IMR-90 (cell line): Measurements from ENCODE around the gene ADARB2. TPM values are rescaled to one million over a fixed set of nuclear protein-coding genes. Genes with fewer than 3 reads are reported as not detected.

Source experiments
- ATAC-seq: fragments of 200-7000 bp; cut with Tn5 transposase; 2 replicates; pipeline ENCODE4 v1.9.1; 2020; ENCODE audit warnings: low read depth, mild to moderate bottlenecking, moderate library complexity
- BruUV-seq: library from RNA; stranded (reverse); fragments of 400-500 nt; replicated peaks from 2 replicates; lab custom pipeline; 2021; lab: Mats Ljungman, UMichigan
- CTCF ChIA-PET: fragments of 300-600 bp; formaldehyde crosslinking; extraction: SDS; loops from one replicate; lab custom pipeline; 2021; ENCODE audit warnings: antibody characterized with exemption; lab: Yijun Ruan, JAX
- POLR2A ChIA-PET: fragments of 300-600 bp; sonication (Branson Sonifier 250); formaldehyde crosslinking; loops from one replicate; lab custom pipeline; 2022; ENCODE audit warnings: antibody characterized with exemption; ENCODE audit not compliant: unreplicated experiment; lab: Charles Lee
- DNase-seq: peaks from one replicate; pipeline ENCODE4 v3.0.0; 2013
- H2AFZ ChIP-seq: replicated peaks from 2 replicates; pipeline ENCODE3; 2013; ENCODE audit warnings: low read length, mild to moderate bottlenecking; ENCODE audit not compliant: poor library complexity
- H2AK5ac ChIP-seq: 2 replicates; pipeline ENCODE4 v1.6.1; 2013; ENCODE audit warnings: low read depth, low read length, inconsistent platforms
- H2AK9ac ChIP-seq: replicated peaks from 2 replicates; pipeline ENCODE3; 2013; ENCODE audit warnings: mild to moderate bottlenecking, low read depth, low read length, moderate library complexity; ENCODE audit not compliant: poor library complexity
- H2BK120ac ChIP-seq: 2 replicates; pipeline ENCODE4 v1.6.1; 2013; ENCODE audit warnings: low read depth, low read length, inconsistent platforms
- H2BK15ac ChIP-seq: 3 replicates; pipeline ENCODE4 v1.6.1; 2013; ENCODE audit warnings: low read depth, low read length, inconsistent platforms
- H2BK20ac ChIP-seq: 2 replicates; pipeline ENCODE4 v1.6.1; 2013; ENCODE audit warnings: low read depth, mild to moderate bottlenecking, inconsistent platforms, low read length, moderate library complexity
- H2BK5ac ChIP-seq: 2 replicates; pipeline ENCODE4 v1.6.1; 2013; ENCODE audit warnings: mild to moderate bottlenecking, low read depth, low read length, inconsistent platforms; ENCODE audit not compliant: poor library complexity, severe bottlenecking
- H3K14ac ChIP-seq: replicated peaks from 2 replicates; pipeline ENCODE4 v1.6.1; 2013; ENCODE audit warnings: low read depth, low read length, inconsistent platforms
- H3K18ac ChIP-seq: 2 replicates; pipeline ENCODE4 v1.6.1; 2013; ENCODE audit warnings: low read depth, low read length, control low read depth
- H3K23ac ChIP-seq: 2 replicates; pipeline ENCODE4 v1.6.1; 2013; ENCODE audit warnings: low read depth, low read length, inconsistent platforms
- H3K27ac ChIP-seq: 2 replicates; pipeline ENCODE4 v1.5.1; 2013; ENCODE audit warnings: mild to moderate bottlenecking, control low read depth, low read length; ENCODE audit not compliant: insufficient read depth
- H3K27me3 ChIP-seq: 2 replicates; pipeline ENCODE4 v1.6.1; 2013; ENCODE audit warnings: low read length; ENCODE audit not compliant: control insufficient read depth, insufficient read depth
- H3K36me3 ChIP-seq: 2 replicates; pipeline ENCODE4 v1.6.1; 2013; ENCODE audit warnings: low read length, mixed read lengths; ENCODE audit not compliant: control insufficient read depth, insufficient read depth
- H3K4ac ChIP-seq: 2 replicates; pipeline ENCODE4 v1.6.1; 2013; ENCODE audit warnings: low read depth, low read length, inconsistent platforms
- H3K4me1 ChIP-seq: 2 replicates; pipeline ENCODE4 v1.6.1; 2013; ENCODE audit warnings: low read length, mixed read lengths; ENCODE audit not compliant: control insufficient read depth, insufficient read depth
- H3K4me2 ChIP-seq: 2 replicates; pipeline ENCODE4 v1.6.1; 2013; ENCODE audit warnings: low read depth, mild to moderate bottlenecking, control low read depth, low read length, moderate library complexity
- H3K4me3 ChIP-seq: 2 replicates; pipeline ENCODE4 v1.5.1; 2013; ENCODE audit warnings: low read depth, mild to moderate bottlenecking, control low read depth, low read length, moderate library complexity; ENCODE audit not compliant: insufficient read depth
- H3K56ac ChIP-seq: 2 replicates; pipeline ENCODE4 v1.6.1; 2013; ENCODE audit warnings: low read length, inconsistent platforms; ENCODE audit not compliant: insufficient read depth; ENCODE audit errors: extremely low read depth
- H3K79me1 ChIP-seq, 2 experiments: 2 replicates each; pipeline ENCODE4 v1.6.1; 2013; ENCODE audit warnings: low read length in 2 of 2, inconsistent platforms in 1 of 2, low read depth in 1 of 2
- H3K9ac ChIP-seq: 2 replicates; pipeline ENCODE4 v1.6.1; 2013; ENCODE audit warnings: low read depth, low read length, control low read depth
- H3K9me1 ChIP-seq: 2 replicates; pipeline ENCODE4 v1.6.1; 2013; ENCODE audit warnings: low read length, inconsistent platforms; ENCODE audit not compliant: insufficient read depth
- H3K9me3 ChIP-seq: 2 replicates; pipeline ENCODE4 v1.6.1; 2013; ENCODE audit warnings: low read length; ENCODE audit not compliant: control insufficient read depth, insufficient read depth
- H4K20me1 ChIP-seq: 2 replicates; pipeline ENCODE4 v1.6.1; 2013; ENCODE audit warnings: low read length, inconsistent platforms; ENCODE audit not compliant: insufficient read depth
- H4K5ac ChIP-seq: 2 replicates; pipeline ENCODE4 v1.6.1; 2013; ENCODE audit warnings: mild to moderate bottlenecking, low read depth, low read length, control low read depth
- H4K8ac ChIP-seq, 2 experiments: 2 replicates each; pipeline ENCODE4 v1.6.1; 2013; ENCODE audit warnings: low read depth in 2 of 2, low read length in 2 of 2, control low read depth in 1 of 2, inconsistent platforms in 1 of 2
- H4K91ac ChIP-seq: 2 replicates; pipeline ENCODE4 v1.6.1; 2013; ENCODE audit warnings: low read depth, low read length, inconsistent platforms; ENCODE audit not compliant: insufficient read depth
- BHLHE40 ChIP-seq: fragments of 150-350 bp; IDR thresholded peaks from 2 replicates; pipeline ENCODE4 v1.6.1; 2016; ENCODE audit warnings: mild to moderate bottlenecking, low read depth, low read length
- CEBPB ChIP-seq: IDR thresholded peaks from 2 replicates; pipeline ENCODE4 v1.6.1; 2012; ENCODE audit warnings: low read depth, low read length, improper control_type of control experiment
- CHD1 ChIP-seq: IDR thresholded peaks from 2 replicates; pipeline ENCODE4 v1.6.1; 2012; ENCODE audit warnings: low read depth, low read length, improper control_type of control experiment
- FOS ChIP-seq: fragments of 150-350 bp; IDR thresholded peaks from 2 replicates; pipeline ENCODE4 v1.6.1; 2016; ENCODE audit warnings: low read depth, low read length
- MAFK ChIP-seq: IDR thresholded peaks from 2 replicates; pipeline ENCODE4 v1.6.1; 2012; ENCODE audit warnings: low read depth, low read length, improper control_type of control experiment
- MAZ ChIP-seq: IDR thresholded peaks from 2 replicates; pipeline ENCODE4 v1.6.1; 2012; ENCODE audit warnings: low read depth, mild to moderate bottlenecking, low read length, improper control_type of control experiment, moderate library complexity, borderline replicate concordance
- MXI1 ChIP-seq: IDR thresholded peaks from 2 replicates; pipeline ENCODE4 v1.6.1; 2012; ENCODE audit warnings: low read depth, mild to moderate bottlenecking, low read length, moderate library complexity, borderline replicate concordance
- NFE2L2 ChIP-seq: fragments of 150-350 bp; IDR thresholded peaks from 2 replicates; pipeline ENCODE4 v1.6.1; 2016; ENCODE audit warnings: low read depth, mild to moderate bottlenecking, low read length
- POLR2A ChIP-seq: IDR thresholded peaks from 2 replicates; pipeline ENCODE4 v1.6.1; 2012; ENCODE audit warnings: mild to moderate bottlenecking, low read depth, low read length
- RAD21 ChIP-seq: IDR thresholded peaks from 2 replicates; pipeline ENCODE4 v1.6.1; 2012; ENCODE audit warnings: low read length, improper control_type of control experiment
- RCOR1 ChIP-seq: IDR thresholded peaks from 2 replicates; pipeline ENCODE4 v1.6.1; 2012; ENCODE audit warnings: mild to moderate bottlenecking, low read length, improper control_type of control experiment; ENCODE audit not compliant: insufficient replicate concordance
- RFX5 ChIP-seq: IDR thresholded peaks from 2 replicates; pipeline ENCODE4 v1.8.0; 2012; ENCODE audit warnings: low read depth, mild to moderate bottlenecking, low read length, moderate library complexity
- SMC3 ChIP-seq: fragments of 150-350 bp; IDR thresholded peaks from 2 replicates; pipeline ENCODE4 v1.6.1; 2016; ENCODE audit warnings: low read depth, mild to moderate bottlenecking, antibody characterized with exemption, low read length, moderate library complexity
- WGBS, 2 experiments: methylation state at CpG; one replicate each; pipeline versions ENCODE4 v1.1.5 to v1.1.7; 2013; ENCODE audit warnings: missing lambda C conversion rate in 2 of 2; ENCODE audit not compliant: insufficient read length in 1 of 2; ENCODE audit errors: extremely low coverage in 2 of 2; 5-methylcytosine and 5-hydroxymethylcytosine counted together
- dilution Hi-C: fragments of 300-500 bp; cut with HindIII; formaldehyde crosslinking; loops from one replicate; pipeline ENCODE4 v1.14.3; 2018; ENCODE audit warnings: low sequenced_read_pairs; ENCODE audit not compliant: unreplicated experiment
- in situ Hi-C: fragments of 300-500 bp; cut with MboI; formaldehyde crosslinking; loops from 3 replicates; pipeline ENCODE4 v1.14.3; 2019; ENCODE audit warnings: low sequenced_read_pairs, inconsistent platforms, mixed read lengths
- intact Hi-C: fragments of 100-400 bp; cut with micrococcal nuclease; formaldehyde crosslinking; loops from 2 replicates; pipeline ENCODE4 v1.10.0; 2022
- polyA plus RNA-seq, 3 experiments: library from polyadenylated mRNA; depleted of rRNA; stranded (reverse); fragments of >200 nt; gene quantifications; 2 replicates each; pipeline ENCODE4 v1.2.3, GENCODE V29; 2012; ENCODE audit warnings: low replicate concordance in 1 of 3
- total RNA-seq: library from RNA; depleted of rRNA; stranded (reverse); fragments of >200 nt; gene quantifications from 2 replicates; pipeline ENCODE4 v1.2.3, GENCODE V29; 2012
- TF ChIP-seq, protein P1 (sequence below): conservative IDR thresholded peaks from 2 replicates; pipeline ENCODE4 v1.5.1; 2012; ENCODE audit warnings: mild to moderate bottlenecking, low read depth, low read length, improper control_type of control experiment
- TF ChIP-seq, protein P2 (sequence below): fragments of 150-350 bp; IDR thresholded peaks from 2 replicates; pipeline ENCODE4 v1.6.1; 2016; ENCODE audit warnings: low read depth, mild to moderate bottlenecking, low read length, moderate library complexity, borderline replicate concordance
- TF ChIP-seq, protein P3 (sequence below): fragments of 150-350 bp; IDR thresholded peaks from 2 replicates; pipeline ENCODE4 v1.6.1; 2017; ENCODE audit warnings: mild to moderate bottlenecking, antibody characterized with exemption, low read length, low read depth

The ADARB2 gene
- total and polyA plus RNA-seq, 2 of the 4 experiments (the other 2 are of a cell fraction): not detected

DNA sequence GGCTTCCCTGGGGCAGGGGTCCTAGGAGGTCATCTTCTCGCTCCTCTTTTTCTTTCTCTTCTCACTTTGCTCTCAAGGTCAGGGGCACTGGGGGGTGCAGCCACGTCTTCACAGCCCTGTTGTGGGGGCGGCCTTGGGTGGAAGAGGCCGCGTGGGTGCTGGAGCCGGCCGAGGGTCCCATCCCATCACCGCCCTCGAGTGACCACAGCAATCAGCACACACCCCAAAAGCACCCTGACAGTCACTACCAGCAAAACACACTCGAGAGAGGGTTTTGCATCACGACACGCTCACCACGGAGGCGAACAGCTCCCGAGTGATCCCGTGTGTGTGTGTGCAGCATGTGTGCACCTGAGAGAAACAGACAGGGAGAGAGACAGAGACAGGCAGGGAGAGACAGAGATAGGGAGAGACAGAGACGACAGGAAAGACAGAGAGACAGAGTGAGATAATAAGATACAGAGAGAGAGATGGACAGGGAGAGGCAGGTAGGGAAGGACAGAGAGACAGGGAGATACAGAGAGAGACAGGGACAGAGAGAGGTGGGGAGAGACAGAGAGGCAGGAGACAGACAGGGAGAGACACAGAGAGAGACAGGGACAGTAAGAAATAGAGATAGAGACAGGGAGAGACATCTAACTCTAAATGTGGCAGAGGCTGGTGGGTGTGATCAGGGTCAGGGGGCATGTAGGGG, 580.3 kb downstream of the ADARB2 start:
- no peak overlapping the region for H3K27ac ChIP-seq
- H3K4me3 ChIP-seq: no peak overlapping the region
- H3K23ac ChIP-seq: no peak overlapping the region
- no peak overlapping the region for H2BK20ac ChIP-seq
- no TSS peak for BruUV-seq
- no peak overlapping the region for H3K4me2 ChIP-seq
- H3K9ac ChIP-seq: no peak overlapping the region
- in situ Hi-C loops: no loop called here
- H3K9me3 ChIP-seq: no peaks in the 10 kb centered on the region; the same call in 1 of the 2 replicates
- H3K9me1 ChIP-seq: no peaks in the 10 kb centered on the region
- no peak overlapping the region for H2AK9ac ChIP-seq
- no peak for TF ChIP-seq MAFK
- no peak for TF ChIP-seq FOS
- TF ChIP-seq, protein P1, sequence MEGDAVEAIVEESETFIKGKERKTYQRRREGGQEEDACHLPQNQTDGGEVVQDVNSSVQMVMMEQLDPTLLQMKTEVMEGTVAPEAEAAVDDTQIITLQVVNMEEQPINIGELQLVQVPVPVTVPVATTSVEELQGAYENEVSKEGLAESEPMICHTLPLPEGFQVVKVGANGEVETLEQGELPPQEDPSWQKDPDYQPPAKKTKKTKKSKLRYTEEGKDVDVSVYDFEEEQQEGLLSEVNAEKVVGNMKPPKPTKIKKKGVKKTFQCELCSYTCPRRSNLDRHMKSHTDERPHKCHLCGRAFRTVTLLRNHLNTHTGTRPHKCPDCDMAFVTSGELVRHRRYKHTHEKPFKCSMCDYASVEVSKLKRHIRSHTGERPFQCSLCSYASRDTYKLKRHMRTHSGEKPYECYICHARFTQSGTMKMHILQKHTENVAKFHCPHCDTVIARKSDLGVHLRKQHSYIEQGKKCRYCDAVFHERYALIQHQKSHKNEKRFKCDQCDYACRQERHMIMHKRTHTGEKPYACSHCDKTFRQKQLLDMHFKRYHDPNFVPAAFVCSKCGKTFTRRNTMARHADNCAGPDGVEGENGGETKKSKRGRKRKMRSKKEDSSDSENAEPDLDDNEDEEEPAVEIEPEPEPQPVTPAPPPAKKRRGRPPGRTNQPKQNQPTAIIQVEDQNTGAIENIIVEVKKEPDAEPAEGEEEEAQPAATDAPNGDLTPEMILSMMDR: no peak
- no peak for TF ChIP-seq MXI1
- no peak for TF ChIP-seq RFX5
- TF ChIP-seq RCOR1: no peak
- no peak for TF ChIP-seq POLR2A
- no peak for TF ChIP-seq RAD21
- TF ChIP-seq, protein P2, sequence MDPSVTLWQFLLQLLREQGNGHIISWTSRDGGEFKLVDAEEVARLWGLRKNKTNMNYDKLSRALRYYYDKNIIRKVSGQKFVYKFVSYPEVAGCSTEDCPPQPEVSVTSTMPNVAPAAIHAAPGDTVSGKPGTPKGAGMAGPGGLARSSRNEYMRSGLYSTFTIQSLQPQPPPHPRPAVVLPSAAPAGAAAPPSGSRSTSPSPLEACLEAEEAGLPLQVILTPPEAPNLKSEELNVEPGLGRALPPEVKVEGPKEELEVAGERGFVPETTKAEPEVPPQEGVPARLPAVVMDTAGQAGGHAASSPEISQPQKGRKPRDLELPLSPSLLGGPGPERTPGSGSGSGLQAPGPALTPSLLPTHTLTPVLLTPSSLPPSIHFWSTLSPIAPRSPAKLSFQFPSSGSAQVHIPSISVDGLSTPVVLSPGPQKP: no peak
- TF ChIP-seq MAZ: no peak
- TF ChIP-seq BHLHE40: no peak
- TF ChIP-seq, protein P3, sequence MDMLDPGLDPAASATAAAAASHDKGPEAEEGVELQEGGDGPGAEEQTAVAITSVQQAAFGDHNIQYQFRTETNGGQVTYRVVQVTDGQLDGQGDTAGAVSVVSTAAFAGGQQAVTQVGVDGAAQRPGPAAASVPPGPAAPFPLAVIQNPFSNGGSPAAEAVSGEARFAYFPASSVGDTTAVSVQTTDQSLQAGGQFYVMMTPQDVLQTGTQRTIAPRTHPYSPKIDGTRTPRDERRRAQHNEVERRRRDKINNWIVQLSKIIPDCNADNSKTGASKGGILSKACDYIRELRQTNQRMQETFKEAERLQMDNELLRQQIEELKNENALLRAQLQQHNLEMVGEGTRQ: no peak
- TF ChIP-seq NFE2L2: no peak
- TF ChIP-seq CEBPB: no peak
- TF ChIP-seq SMC3: no peak
- TF ChIP-seq CHD1: no peak
- H2AFZ ChIP-seq: no peak overlapping the region
- dilution Hi-C loops: no loop called here
- ATAC-seq (no peak), DNase-seq (no peak)
- H4K5ac ChIP-seq: no peak overlapping the region
- H2AK5ac ChIP-seq: no peak overlapping the region
- no peak overlapping the region for H2BK120ac ChIP-seq
- no peaks in the 10 kb centered on the region for H3K79me1 ChIP-seq
- no peak overlapping the region for H3K14ac ChIP-seq
- H4K8ac ChIP-seq: no peak overlapping the region
- H3K56ac ChIP-seq: no peak overlapping the region
- CTCF ChIA-PET: no interaction called here
- POLR2A ChIA-PET: no interaction called here
- H3K27me3 ChIP-seq: peaks cover 5% of the 10 kb centered on the region; the same call in 1 of the 2 replicates
- no peaks in the 10 kb centered on the region for H4K20me1 ChIP-seq
- intact Hi-C loops: no loop called here
- no peak overlapping the region for H4K91ac ChIP-seq
- H3K18ac ChIP-seq: no peak overlapping the region
- no peak overlapping the region for H3K4ac ChIP-seq
- no peaks in the 10 kb centered on the region for H3K36me3 ChIP-seq
- H2BK5ac ChIP-seq: no peak overlapping the region
- H3K4me1 ChIP-seq: no peaks in the 10 kb centered on the region
- 74% methylated on average over 6 of the region's 17 CpGs; no CpG with 5 or more reads in 1 of the 2 experiments for WGBS, 2 experiments
- H2BK15ac ChIP-seq: no peak overlapping the region
